Subcutaneous abdominal adipose tissue (tissue), 5 donors: ENCODE data around the gene MGMT.
A peak's percentile ranks its signal among the peaks of the same experiment; 100 is the strongest.

Source experiments
- H3K27ac ChIP-seq: one replicate; pipeline ENCODE4 v1.7.0; 2013; ENCODE audit warnings: low read depth, mild to moderate bottlenecking, inconsistent platforms, low read length, moderate library complexity
- H3K27me3 ChIP-seq, 5 donors: one replicate each; pipeline ENCODE4 v1.7.0; 2013; ENCODE audit warnings: low read length in 5 of 5, inconsistent platforms in 1 of 5; ENCODE audit not compliant: control insufficient read depth in 5 of 5, insufficient read depth in 4 of 5
- H3K36me3 ChIP-seq, 5 donors: one replicate each; pipeline ENCODE4 v1.7.0; 2013; ENCODE audit warnings: low read length in 5 of 5; ENCODE audit not compliant: control insufficient read depth in 5 of 5, insufficient read depth in 5 of 5
- H3K4me1 ChIP-seq, 5 donors: one replicate each; pipeline ENCODE4 v1.7.0; 2013; ENCODE audit warnings: low read length in 5 of 5, mild to moderate bottlenecking in 3 of 5, moderate library complexity in 1 of 5; ENCODE audit not compliant: control insufficient read depth in 5 of 5, insufficient read depth in 5 of 5
- H3K4me3 ChIP-seq, 5 donors: one replicate each; pipeline ENCODE4 v1.7.0; 2013; ENCODE audit warnings: low read length in 5 of 5, low read depth in 1 of 5
- H3K9ac ChIP-seq, 5 donors: one replicate each; pipeline ENCODE4 v1.7.0; 2013; ENCODE audit warnings: low read length in 5 of 5, mild to moderate bottlenecking in 4 of 5, moderate library complexity in 3 of 5
- H3K9me3 ChIP-seq, 5 donors: one replicate each; pipeline ENCODE4 v1.7.0; 2013; ENCODE audit warnings: low read length in 5 of 5; ENCODE audit not compliant: control insufficient read depth in 5 of 5
- donor health status: healthy.
- donor health status: healthy.
- donor health status: healthy.
- donor health status: healthy.
- donor health status: healthy.

MGMT gene

GRCh38 chr10:129658376-129659072 is 191.5 kb downstream of the MGMT start:
- H3K4me1 ChIP-seq = peaks cover 0 to 13% (median 5%) of the 10 kb centered on the region in 5 donors
- no peaks in the 10 kb centered on the region for H3K27me3 ChIP-seq
- no peaks in the 10 kb centered on the region for H3K9me3 ChIP-seq
- H3K4me3 ChIP-seq = no peak overlapping the region
- peaks cover 0 to 4% (median 0%) of the 10 kb centered on the region in 5 donors for H3K36me3 ChIP-seq
- no peak overlapping the region for H3K9ac ChIP-seq
- no peak overlapping the region for H3K27ac ChIP-seq

GRCh38 chr10:129659508-129660268 is 192.6 kb downstream of the MGMT start:
- Histone ChIP-seq H3K4me1 (peaks cover 0 to 13% (median 5%) of the 10 kb centered on the region in 5 donors), H3K27me3 (no peaks in the 10 kb centered on the region), H3K4me3 (peak overlapping the region in 4 of 5 donors; percentile 24 to 54 (median 38)), H3K36me3 (peaks cover 0 to 5% (median 0%) of the 10 kb centered on the region in 5 donors), H3K27ac (no peak overlapping the region), H3K9me3 (peaks cover 0 to 7% (median 4%) of the 10 kb centered on the region in 5 donors), H3K9ac (no peak overlapping the region)

- Histone ChIP-seq H3K9ac (no peak overlapping the region), H3K4me3 (peak overlapping the region in 1 of 5 donors; percentile 54), H3K36me3 (peaks cover 0 to 5% (median 0%) of the 10 kb centered on the region in 5 donors), H3K9me3 (peaks cover 0 to 9% (median 6%) of the 10 kb centered on the region in 5 donors), H3K4me1 (peaks cover 0 to 13% (median 5%) of the 10 kb centered on the region in 5 donors), H3K27ac (no peak overlapping the region), H3K27me3 (no peaks in the 10 kb centered on the region)
Observed at GRCh38 chr10:129660569-129660968, 193.5 kb downstream of the MGMT start.

- Histone ChIP-seq H3K27me3 (no peaks in the 10 kb centered on the region), H3K9me3 (peaks cover 0 to 9% (median 6%) of the 10 kb centered on the region in 5 donors), H3K4me1 (peaks cover 0 to 13% (median 5%) of the 10 kb centered on the region in 5 donors), H3K4me3 (no peak overlapping the region), H3K27ac (no peak overlapping the region), H3K9ac (no peak overlapping the region), H3K36me3 (peaks cover 0 to 5% (median 0%) of the 10 kb centered on the region in 5 donors)
Observed at GRCh38 chr10:129662426-129662825, 195.4 kb downstream of the MGMT start.

- H3K27me3 ChIP-seq = no peaks in the 10 kb centered on the region
- peaks cover 0 to 6% (median 0%) of the 10 kb centered on the region in 5 donors for H3K36me3 ChIP-seq
- H3K27ac ChIP-seq = no peak overlapping the region
- no peak overlapping the region for H3K9ac ChIP-seq
- peaks cover 0 to 3% (median 3%) of the 10 kb centered on the region in 5 donors for H3K9me3 ChIP-seq
- no peaks in the 10 kb centered on the region for H3K4me1 ChIP-seq
- no peak overlapping the region for H3K4me3 ChIP-seq
Observed at GRCh38 chr10:129670124-129670523, 203.1 kb downstream of the MGMT start.

- H3K27ac ChIP-seq = no peak overlapping the region
- no peak overlapping the region for H3K9ac ChIP-seq
- H3K27me3 ChIP-seq = no peaks in the 10 kb centered on the region
- peaks cover 0 to 2% (median under 1%) of the 10 kb centered on the region in 5 donors for H3K4me1 ChIP-seq
- H3K36me3 ChIP-seq = peaks cover 0 to 6% (median 0%) of the 10 kb centered on the region in 5 donors
- H3K9me3 ChIP-seq = peaks cover 0 to 3% (median 3%) of the 10 kb centered on the region in 5 donors
- H3K4me3 ChIP-seq = no peak overlapping the region
Observed at GRCh38 chr10:129673292-129673691, 206.3 kb downstream of the MGMT start.

GRCh38 chr10:129675027-129675769 is 208.2 kb downstream of the MGMT start:
- no peaks in the 10 kb centered on the region for H3K9me3 ChIP-seq
- peaks cover 0 to 6% (median 2%) of the 10 kb centered on the region in 5 donors for H3K4me1 ChIP-seq
- H3K27me3 ChIP-seq = no peaks in the 10 kb centered on the region
- H3K9ac ChIP-seq = no peak overlapping the region
- H3K4me3 ChIP-seq = no peak overlapping the region
- peaks cover 0 to 6% (median 0%) of the 10 kb centered on the region in 5 donors for H3K36me3 ChIP-seq
- H3K27ac ChIP-seq = no peak overlapping the region

GRCh38 chr10:129676014-129676413 is 209.0 kb downstream of the MGMT start:
- no peak overlapping the region for H3K27ac ChIP-seq
- H3K27me3 ChIP-seq = no peaks in the 10 kb centered on the region
- no peak overlapping the region for H3K4me3 ChIP-seq
- no peak overlapping the region for H3K9ac ChIP-seq
- H3K36me3 ChIP-seq = peaks cover 0 to 6% (median 0%) of the 10 kb centered on the region in 5 donors
- peaks cover 0 to 6% (median 2%) of the 10 kb centered on the region in 5 donors for H3K4me1 ChIP-seq
- peaks cover 0 to 2% (median 0%) of the 10 kb centered on the region in 5 donors for H3K9me3 ChIP-seq

GRCh38 chr10:129677377-129677927 is 210.4 kb downstream of the MGMT start:
- Histone ChIP-seq H3K27ac (no peak overlapping the region), H3K9me3 (peaks cover 0 to 2% (median 0%) of the 10 kb centered on the region in 5 donors), H3K36me3 (no peaks in the 10 kb centered on the region), H3K9ac (no peak overlapping the region), H3K27me3 (no peaks in the 10 kb centered on the region), H3K4me1 (peaks cover 0 to 6% (median 3%) of the 10 kb centered on the region in 5 donors), H3K4me3 (no peak overlapping the region)
